ENCODE data around the gene SCARB1.

The SCARB1 gene

DNA sequence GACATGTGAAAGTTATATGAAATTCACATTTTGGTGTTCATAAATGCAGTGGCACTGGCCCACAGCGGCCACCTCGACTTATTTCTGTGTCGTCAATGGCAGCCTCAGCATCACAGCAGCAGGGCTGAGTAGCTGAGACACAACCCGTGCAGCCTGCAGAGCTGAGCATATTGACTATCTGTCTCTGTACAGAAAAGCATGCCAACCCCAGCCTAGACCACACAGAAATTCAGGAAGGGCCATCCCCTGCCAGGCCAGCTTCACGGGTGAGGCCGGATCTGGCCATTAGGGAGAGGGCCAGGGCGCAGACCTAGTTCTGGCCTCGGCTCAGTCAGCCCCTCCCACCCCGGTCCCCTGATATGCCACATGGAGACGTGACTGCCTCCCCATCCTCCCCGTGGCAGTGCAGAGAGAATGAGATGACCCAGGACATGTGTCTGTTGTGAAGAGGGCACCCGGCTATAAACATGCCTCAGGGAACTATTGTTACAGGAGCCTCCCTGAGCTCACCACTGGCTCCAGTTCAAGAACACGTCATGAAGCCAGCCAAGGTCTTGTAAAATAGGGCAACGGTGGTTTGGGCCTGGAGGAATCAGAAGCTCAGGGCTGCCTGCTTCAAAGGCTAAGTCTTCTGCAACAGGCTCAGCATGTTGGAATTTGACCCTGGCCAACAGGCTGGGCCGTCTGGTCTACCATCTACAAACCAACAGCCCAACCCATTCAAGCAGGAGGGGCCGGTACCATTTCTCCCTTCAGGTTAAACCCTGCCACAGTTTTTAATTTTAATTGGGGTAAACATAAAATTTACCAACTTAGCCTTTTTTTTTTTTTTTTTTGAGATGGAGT lies 25.5 kb downstream of the SCARB1 start:
- TF ChIP-seq, protein P1, sequence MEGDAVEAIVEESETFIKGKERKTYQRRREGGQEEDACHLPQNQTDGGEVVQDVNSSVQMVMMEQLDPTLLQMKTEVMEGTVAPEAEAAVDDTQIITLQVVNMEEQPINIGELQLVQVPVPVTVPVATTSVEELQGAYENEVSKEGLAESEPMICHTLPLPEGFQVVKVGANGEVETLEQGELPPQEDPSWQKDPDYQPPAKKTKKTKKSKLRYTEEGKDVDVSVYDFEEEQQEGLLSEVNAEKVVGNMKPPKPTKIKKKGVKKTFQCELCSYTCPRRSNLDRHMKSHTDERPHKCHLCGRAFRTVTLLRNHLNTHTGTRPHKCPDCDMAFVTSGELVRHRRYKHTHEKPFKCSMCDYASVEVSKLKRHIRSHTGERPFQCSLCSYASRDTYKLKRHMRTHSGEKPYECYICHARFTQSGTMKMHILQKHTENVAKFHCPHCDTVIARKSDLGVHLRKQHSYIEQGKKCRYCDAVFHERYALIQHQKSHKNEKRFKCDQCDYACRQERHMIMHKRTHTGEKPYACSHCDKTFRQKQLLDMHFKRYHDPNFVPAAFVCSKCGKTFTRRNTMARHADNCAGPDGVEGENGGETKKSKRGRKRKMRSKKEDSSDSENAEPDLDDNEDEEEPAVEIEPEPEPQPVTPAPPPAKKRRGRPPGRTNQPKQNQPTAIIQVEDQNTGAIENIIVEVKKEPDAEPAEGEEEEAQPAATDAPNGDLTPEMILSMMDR (IDR thresholded peaks at IDR 0.05; ENCODE audit: low read depth, low read length), result no peak
- in situ Hi-C loops (cut with HindIII; ENCODE audit: low sequenced_read_pairs), result no loop called here
- no peak overlapping the region for H3K4me3 ChIP-seq (ENCODE audit: low read depth, low read length)
- peak; percentile 98 for DNase-seq (ENCODE audit: low read depth, low spot score)

DNA sequence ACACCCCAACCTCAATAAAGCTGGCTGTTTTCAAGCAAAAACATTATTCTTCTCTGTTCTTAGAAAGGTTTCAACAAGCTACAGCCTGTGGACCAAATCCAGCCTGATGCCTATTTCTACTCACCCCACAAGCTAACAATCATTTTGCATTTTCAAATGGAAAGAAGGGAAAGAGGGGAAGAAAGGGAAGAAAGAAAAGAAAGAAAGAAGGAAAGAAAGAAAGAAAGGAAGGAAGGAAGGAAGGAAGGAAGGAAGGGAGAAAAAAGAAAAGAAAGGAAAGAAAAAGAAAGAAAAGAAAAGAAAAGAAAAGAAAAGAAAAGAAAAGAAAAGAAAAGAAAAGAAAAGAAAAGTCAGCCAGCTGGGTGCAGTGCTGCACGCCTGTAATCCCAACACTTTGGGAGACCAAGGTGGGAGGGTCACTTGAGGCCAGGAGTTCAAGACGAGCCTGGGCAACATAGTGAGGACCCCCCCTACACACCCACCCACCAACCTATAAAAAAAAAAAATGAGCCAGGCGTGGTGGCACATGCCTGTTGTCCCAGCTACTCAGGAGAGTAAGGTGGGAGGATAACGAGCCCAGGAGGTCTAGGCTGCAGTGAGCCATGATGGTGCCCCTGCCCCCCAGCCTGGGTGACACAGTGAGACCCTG lies 26.3 kb downstream of the SCARB1 start:
- TF ChIP-seq, protein P1 (IDR thresholded peaks at IDR 0.05; ENCODE audit: low read depth, low read length), result no peak
- no peak overlapping the region for H3K4me3 ChIP-seq (ENCODE audit: low read depth, low read length)
- in situ Hi-C loops (cut with HindIII; ENCODE audit: low sequenced_read_pairs), result no loop called here
- DNase-seq (ENCODE audit: low read depth, low spot score), result no peak

DNA sequence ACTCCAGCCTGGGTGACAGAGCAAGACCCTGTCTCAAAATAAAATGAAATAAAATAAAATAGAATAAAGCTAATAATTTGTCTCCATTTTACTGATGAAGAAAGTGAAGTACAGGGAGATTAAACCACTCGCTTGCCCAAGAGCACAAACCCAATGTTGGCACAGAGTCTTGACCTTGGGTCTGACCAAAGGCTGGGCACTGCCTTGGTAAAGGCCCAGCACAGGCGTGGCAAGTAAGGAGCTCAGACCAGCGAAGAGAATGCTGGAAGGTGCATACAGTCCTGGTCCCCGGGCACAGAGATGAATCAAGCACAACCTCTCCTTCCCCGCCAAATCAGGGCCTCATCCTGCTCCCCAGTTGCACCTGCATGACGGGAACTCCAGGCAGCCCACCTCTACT lies 26.9 kb downstream of the SCARB1 start:
- DNase-seq (ENCODE audit: low read depth, low spot score), result no peak
- no peak overlapping the region for H3K4me3 ChIP-seq (ENCODE audit: low read depth, low read length)
- TF ChIP-seq, protein P1 (IDR thresholded peaks at IDR 0.05; ENCODE audit: low read depth, low read length), result no peak
- in situ Hi-C loops (cut with HindIII; ENCODE audit: low sequenced_read_pairs), result no loop called here

DNA sequence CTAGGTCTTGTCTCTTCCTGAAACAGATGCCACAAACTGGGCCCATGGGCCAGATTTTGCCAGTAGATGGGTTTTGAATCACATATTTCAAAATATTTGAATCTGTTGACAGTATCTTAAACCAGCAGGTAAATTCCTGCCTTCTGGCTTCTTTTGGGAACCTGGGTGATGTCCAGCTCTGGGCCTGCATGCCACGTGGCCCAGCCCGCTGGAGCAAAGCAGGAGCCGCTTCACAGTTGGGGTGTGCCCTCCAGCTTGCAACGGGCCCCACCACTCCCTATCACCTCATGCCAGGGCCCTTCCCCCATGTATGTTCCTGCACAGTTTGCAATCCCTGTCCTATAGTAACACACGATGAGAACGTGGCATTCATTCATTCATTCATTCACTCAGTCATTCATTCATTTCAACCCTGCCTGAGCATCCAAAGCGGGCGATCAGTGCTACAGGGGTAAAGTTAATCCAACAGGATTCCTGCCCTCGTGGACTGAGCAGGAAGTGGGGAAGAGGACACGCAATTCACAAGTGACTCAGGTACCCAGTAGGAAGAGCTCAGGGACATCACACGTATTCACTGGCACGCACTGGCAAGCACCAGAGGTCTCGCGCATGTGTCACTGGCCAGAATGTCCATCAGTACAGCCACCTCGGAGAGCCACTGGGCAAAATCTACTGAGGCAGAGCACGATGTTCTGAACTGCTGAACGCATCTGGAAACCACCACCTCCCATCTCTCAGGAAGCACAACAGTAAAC lies 27.8 kb downstream of the SCARB1 start:
- no peak overlapping the region for H3K4me3 ChIP-seq (ENCODE audit: low read depth, low read length)
- in situ Hi-C loops (cut with HindIII; ENCODE audit: low sequenced_read_pairs), result no loop called here
- TF ChIP-seq, protein P1 (IDR thresholded peaks at IDR 0.05; ENCODE audit: low read depth, low read length), result no peak
- no peak for DNase-seq (ENCODE audit: low read depth, low spot score)

DNA sequence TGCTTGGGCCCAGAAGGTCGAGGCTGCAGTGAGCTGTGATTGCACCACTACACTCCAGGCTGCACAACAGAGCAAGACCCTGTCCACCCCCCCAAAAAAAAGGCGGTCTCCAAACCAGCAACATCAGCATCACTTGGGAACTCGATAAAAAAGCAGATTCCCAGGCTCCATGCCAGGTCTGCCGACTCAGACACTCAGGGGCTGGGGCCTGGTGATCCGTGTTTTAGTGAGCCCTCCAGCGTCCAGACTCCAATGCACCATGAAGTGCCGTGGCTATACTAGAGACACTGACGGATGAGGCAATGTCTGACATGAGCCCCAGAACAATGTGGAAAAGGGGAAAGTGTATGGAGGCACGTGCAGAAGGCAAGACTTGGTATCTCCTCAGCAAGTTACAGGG lies 28.8 kb downstream of the SCARB1 start:
- TF ChIP-seq, protein P1 (IDR thresholded peaks at IDR 0.05; ENCODE audit: low read depth, low read length), result no peak
- in situ Hi-C loops (cut with HindIII; ENCODE audit: low sequenced_read_pairs), result no loop called here
- no peak overlapping the region for H3K4me3 ChIP-seq (ENCODE audit: low read depth, low read length)
- DNase-seq (ENCODE audit: low read depth, low spot score), result no peak

DNA sequence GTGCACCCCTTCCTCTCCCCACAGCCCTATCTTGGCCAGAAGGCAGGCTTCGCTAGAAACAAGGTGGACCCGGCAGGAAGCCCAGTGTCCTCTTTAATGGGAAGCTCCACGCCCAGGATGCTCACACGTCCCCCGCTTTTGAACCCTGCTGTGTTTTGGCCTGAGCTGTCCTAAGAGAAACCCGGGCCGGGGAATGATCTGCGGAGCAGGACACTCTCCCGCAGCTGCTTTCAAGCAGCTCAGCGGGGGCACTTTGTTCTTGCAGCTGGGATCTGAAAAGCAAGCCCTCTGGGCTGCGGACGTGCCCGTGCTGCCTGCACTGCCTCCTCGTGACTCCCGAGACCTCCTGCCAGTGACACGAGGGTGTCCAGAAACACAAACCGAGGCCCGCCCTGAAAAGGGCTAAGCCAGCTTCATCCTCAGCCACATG lies 30.0 kb downstream of the SCARB1 start:
- peak; percentile 87 for DNase-seq (ENCODE audit: low read depth, low spot score)

More for the DNA sequence above, 30.0 kb downstream of the SCARB1 start:
- TF ChIP-seq, protein P1 (IDR thresholded peaks at IDR 0.05; ENCODE audit: low read depth, low read length), result no peak
- in situ Hi-C loops (cut with HindIII; ENCODE audit: low sequenced_read_pairs), result no loop called here
- no peak overlapping the region for H3K4me3 ChIP-seq (ENCODE audit: low read depth, low read length)

Measured in astrocyte of the spinal cord (primary cell).